ENCODE data around the gene IGSF21.

- TF ChIP-seq, protein P1, sequence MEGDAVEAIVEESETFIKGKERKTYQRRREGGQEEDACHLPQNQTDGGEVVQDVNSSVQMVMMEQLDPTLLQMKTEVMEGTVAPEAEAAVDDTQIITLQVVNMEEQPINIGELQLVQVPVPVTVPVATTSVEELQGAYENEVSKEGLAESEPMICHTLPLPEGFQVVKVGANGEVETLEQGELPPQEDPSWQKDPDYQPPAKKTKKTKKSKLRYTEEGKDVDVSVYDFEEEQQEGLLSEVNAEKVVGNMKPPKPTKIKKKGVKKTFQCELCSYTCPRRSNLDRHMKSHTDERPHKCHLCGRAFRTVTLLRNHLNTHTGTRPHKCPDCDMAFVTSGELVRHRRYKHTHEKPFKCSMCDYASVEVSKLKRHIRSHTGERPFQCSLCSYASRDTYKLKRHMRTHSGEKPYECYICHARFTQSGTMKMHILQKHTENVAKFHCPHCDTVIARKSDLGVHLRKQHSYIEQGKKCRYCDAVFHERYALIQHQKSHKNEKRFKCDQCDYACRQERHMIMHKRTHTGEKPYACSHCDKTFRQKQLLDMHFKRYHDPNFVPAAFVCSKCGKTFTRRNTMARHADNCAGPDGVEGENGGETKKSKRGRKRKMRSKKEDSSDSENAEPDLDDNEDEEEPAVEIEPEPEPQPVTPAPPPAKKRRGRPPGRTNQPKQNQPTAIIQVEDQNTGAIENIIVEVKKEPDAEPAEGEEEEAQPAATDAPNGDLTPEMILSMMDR (IDR thresholded peaks at IDR 0.05) = no peak
- no peak for TF ChIP-seq POLR2A (IDR thresholded peaks at IDR 0.05)
Measured at GRCh38 chr1:18362150-18362549, 254.6 kb downstream of the IGSF21 start.
